HG03378 (cell line): ENCODE data around the gene USP35.
"Not testable (repeated sequence)": the region's sequence is repeated elsewhere in the genome, so short reads cannot be mapped to it uniquely, and the experiment has no call there.

Experiments
- ATAC-seq: cut with Tn5 transposase; IDR thresholded peaks from one replicate; pipeline ENCODE4 v1.9.1; 2021; ENCODE audit warnings: mild to moderate bottlenecking, moderate library complexity; ENCODE audit not compliant: unreplicated experiment

The USP35 gene

GRCh38 chr11:78231962-78232501 lies 43.3 kb downstream of the USP35 start:
- ATAC-seq: no peak

- not testable (repeated sequence) for ATAC-seq
Measured at GRCh38 chr11:78233046-78233445, 44.3 kb downstream of the USP35 start.

GRCh38 chr11:78234006-78234405 lies 45.3 kb downstream of the USP35 start:
- ATAC-seq: no peak

GRCh38 chr11:78237293-78238046 lies 48.8 kb downstream of the USP35 start:
- no peak for ATAC-seq

GRCh38 chr11:78239781-78240180 lies 51.1 kb downstream of the USP35 start:
- no peak for ATAC-seq

- ATAC-seq: no peak
Measured at GRCh38 chr11:78241475-78241874, 52.8 kb downstream of the USP35 start.

GRCh38 chr11:78244080-78244479 lies 55.4 kb downstream of the USP35 start:
- ATAC-seq: no peak

GRCh38 chr11:78244546-78245255 lies 56.0 kb downstream of the USP35 start:
- ATAC-seq: no peak

- ATAC-seq: no peak
Measured at GRCh38 chr11:78248191-78248590, 59.5 kb downstream of the USP35 start.

GRCh38 chr11:78248903-78249302 lies 60.2 kb downstream of the USP35 start:
- ATAC-seq: no peak

GRCh38 chr11:78250099-78250498 lies 61.4 kb downstream of the USP35 start:
- no peak for ATAC-seq

GRCh38 chr11:78251083-78251775 lies 62.5 kb downstream of the USP35 start:
- ATAC-seq: no peak

GRCh38 chr11:78253797-78254196 lies 65.1 kb downstream of the USP35 start:
- no peak for ATAC-seq

- no peak for ATAC-seq
Measured at GRCh38 chr11:78254268-78254667, 65.5 kb downstream of the USP35 start.

- no peak for ATAC-seq
Measured at GRCh38 chr11:78255919-78256318, 67.2 kb downstream of the USP35 start.

- no peak for ATAC-seq
Measured at GRCh38 chr11:78256962-78257361, 68.2 kb downstream of the USP35 start.

GRCh38 chr11:78257654-78258053 lies 68.9 kb downstream of the USP35 start:
- no peak for ATAC-seq

GRCh38 chr11:78259777-78260487 lies 71.2 kb downstream of the USP35 start:
- ATAC-seq: no peak

GRCh38 chr11:78261367-78261766 lies 72.6 kb downstream of the USP35 start:
- no peak for ATAC-seq

- ATAC-seq: no peak
Measured at GRCh38 chr11:78261828-78262227, 73.1 kb downstream of the USP35 start.

GRCh38 chr11:78262238-78262637 lies 73.5 kb downstream of the USP35 start:
- ATAC-seq: no peak
